H1 (cell line): ENCODE results near the gene WNT8B. TPM values are rescaled to one million over a fixed set of nuclear protein-coding genes. Genes with fewer than 3 reads are reported as not detected.
A peak's percentile ranks its signal among the peaks of the same experiment; 100 is the strongest.

Source experiments
- CTCF ChIA-PET: fragments of 300-600 bp; sonication (Branson Sonifier 250); formaldehyde crosslinking; loops from one replicate; lab custom pipeline; 2021; ENCODE audit not compliant: partially characterized antibody; lab: Charles Lee
- POLR2A ChIA-PET: fragments of 300-600 bp; sonication (Branson Sonifier 250); formaldehyde crosslinking; loops from one replicate; lab custom pipeline; 2021; ENCODE audit warnings: inconsistent platforms; ENCODE audit not compliant: partially characterized antibody; lab: Charles Lee
- DNase-seq, 2 experiments: peaks; one replicate each; pipeline versions ENCODE4 v3.0.0 to v3.0.0-alpha.2; 2010 to 2022; ENCODE audit warnings: low spot score in 2 of 2, low read depth in 1 of 2, mixed read lengths in 1 of 2
- FAIRE-seq: peaks from 2 replicates; lab custom pipeline; 2011; peaks lifted over from hg19 to GRCh38; lab: Jason Lieb, UNC
- H2AFZ ChIP-seq: 2 replicates; pipeline ENCODE4 v1.8.1; 2012; ENCODE audit warnings: low read length, inconsistent platforms
- H2AK5ac ChIP-seq: 2 replicates; pipeline ENCODE4 v1.6.1; 2013; ENCODE audit warnings: low read depth, low read length
- H2BK120ac ChIP-seq: replicated peaks from 2 replicates; pipeline ENCODE3; 2013; ENCODE audit warnings: low read depth, low read length, inconsistent platforms
- H2BK12ac ChIP-seq: 2 replicates; pipeline ENCODE4 v1.6.1; 2013; ENCODE audit warnings: low read depth, low read length
- H2BK15ac ChIP-seq: 2 replicates; pipeline ENCODE4 v1.6.1; 2013; ENCODE audit warnings: low read length
- H2BK20ac ChIP-seq: 2 replicates; pipeline ENCODE4 v1.6.1; 2013; ENCODE audit warnings: low read length
- H2BK5ac ChIP-seq: 2 replicates; pipeline ENCODE4 v1.6.1; 2013; ENCODE audit warnings: low read depth, low read length
- H3K14ac ChIP-seq: 2 replicates; pipeline ENCODE4 v1.6.1; 2013; ENCODE audit warnings: inconsistent platforms; ENCODE audit not compliant: insufficient read length
- H3K18ac ChIP-seq: 2 replicates; pipeline ENCODE4 v1.6.1; 2013; ENCODE audit warnings: low read length; ENCODE audit errors: extremely low read depth
- H3K23ac ChIP-seq: 2 replicates; pipeline ENCODE4 v1.6.1; 2013; ENCODE audit warnings: inconsistent platforms; ENCODE audit not compliant: insufficient read length
- H3K23me2 ChIP-seq: 2 replicates; pipeline ENCODE4 v1.6.1; 2013; ENCODE audit warnings: low read depth, low read length
- H3K27ac ChIP-seq: 2 replicates; pipeline ENCODE4 v1.6.1; 2011; ENCODE audit warnings: low read depth, low read length, inconsistent platforms
- H3K27me3 ChIP-seq, 4 experiments: replicated peaks in 1 of 4; 1 replicate in 1 of 4; 2 replicates in 3 of 4; pipeline versions ENCODE4 v1.6.1 to v1.8.1; 2011 to 2013; ENCODE audit warnings: low read length in 3 of 4, mild to moderate bottlenecking in 3 of 4, inconsistent platforms in 2 of 4, mixed read lengths in 2 of 4, moderate library complexity in 1 of 4; ENCODE audit not compliant: control insufficient read depth in 3 of 4, insufficient read depth in 3 of 4; ENCODE audit errors: extremely low read depth in 1 of 4
- H3K36me3 ChIP-seq, 4 experiments: 2 replicates each; pipeline versions ENCODE4 v1.6.1 to v1.8.1; 2011 to 2013; ENCODE audit warnings: mild to moderate bottlenecking in 4 of 4, low read length in 3 of 4, moderate library complexity in 2 of 4, control low read depth in 1 of 4, inconsistent platforms in 1 of 4; ENCODE audit not compliant: insufficient read depth in 4 of 4, control insufficient read depth in 2 of 4
- H3K4ac ChIP-seq: replicated peaks from 2 replicates; pipeline ENCODE3; 2013; ENCODE audit warnings: low read length, low read depth, mixed read lengths, inconsistent platforms; ENCODE audit not compliant: insufficient read length
- H3K4me1 ChIP-seq, 4 experiments: replicated peaks in 1 of 4; 1 replicate in 1 of 4; 2 replicates in 3 of 4; pipeline versions ENCODE4 v1.6.1 to v1.8.1; 2011 to 2013; ENCODE audit warnings: low read length in 3 of 4, inconsistent platforms in 2 of 4, mixed read lengths in 1 of 4; ENCODE audit not compliant: insufficient read depth in 4 of 4, control insufficient read depth in 3 of 4
- H3K4me2 ChIP-seq, 2 experiments: 2 replicates each; pipeline versions ENCODE4 v1.6.1 to v1.8.1; 2011 to 2013; ENCODE audit warnings: low read depth in 2 of 2, low read length in 2 of 2, control low read depth in 1 of 2, inconsistent platforms in 1 of 2, mild to moderate bottlenecking in 1 of 2; ENCODE audit not compliant: insufficient read depth in 1 of 2
- H3K4me3 ChIP-seq, 4 experiments: fragments of 200-600, 300-600 bp in 1 of 4; sonication (generic), shearing (Covaris generic), sonication (Bioruptor Twin) in 1 of 4; 2 replicates each; pipeline versions ENCODE4 v1.5.1 to v1.8.1; 2011 to 2016; ENCODE audit warnings: low read length in 4 of 4, low read depth in 3 of 4, control low read depth in 2 of 4, inconsistent platforms in 2 of 4, mild to moderate bottlenecking in 2 of 4, mixed read lengths in 1 of 4, moderate library complexity in 1 of 4; ENCODE audit not compliant: insufficient read depth in 2 of 4; ENCODE audit errors: extremely low read depth in 1 of 4
- H3K56ac ChIP-seq: replicated peaks from 2 replicates; pipeline ENCODE3; 2013; ENCODE audit warnings: low read depth, mild to moderate bottlenecking, mixed read lengths, low read length, inconsistent platforms; ENCODE audit not compliant: insufficient read length
- H3K79me1 ChIP-seq: 2 replicates; pipeline ENCODE4 v1.6.1; 2013; ENCODE audit warnings: low read depth, low read length, control low read depth
- H3K79me2 ChIP-seq, 2 experiments: 2 replicates each; pipeline versions ENCODE4 v1.6.1 to v1.8.1; 2012 to 2013; ENCODE audit warnings: low read length in 2 of 2, mild to moderate bottlenecking in 2 of 2, inconsistent platforms in 1 of 2; ENCODE audit not compliant: insufficient read depth in 2 of 2, control insufficient read depth in 1 of 2
- H3K9ac ChIP-seq, 4 experiments: replicated peaks in 1 of 4; 1 replicate in 1 of 4; 2 replicates in 3 of 4; pipeline versions ENCODE4 v1.6.1 to v1.8.1; 2011 to 2013; ENCODE audit warnings: low read depth in 3 of 4, low read length in 3 of 4, control low read depth in 2 of 4, mild to moderate bottlenecking in 2 of 4, moderate library complexity in 2 of 4, inconsistent platforms in 1 of 4; ENCODE audit errors: extremely low read depth in 1 of 4
- H3K9me3 ChIP-seq, 2 experiments: 2 replicates each; pipeline versions ENCODE4 v1.6.1 to v1.8.1; 2012 to 2013; ENCODE audit warnings: mild to moderate bottlenecking in 2 of 2, moderate library complexity in 2 of 2, control low read depth in 1 of 2, inconsistent platforms in 1 of 2, low read depth in 1 of 2, low read length in 1 of 2, mixed read lengths in 1 of 2; ENCODE audit not compliant: insufficient read depth in 2 of 2
- H4K20me1 ChIP-seq, 2 experiments: replicated peaks in 1 of 2; 2 replicates each; pipeline versions ENCODE3 to v1.8.1; 2011 to 2013; ENCODE audit warnings: inconsistent platforms in 2 of 2, low read length in 2 of 2, mild to moderate bottlenecking in 1 of 2; ENCODE audit not compliant: insufficient read depth in 2 of 2, control insufficient read depth in 1 of 2
- H4K5ac ChIP-seq: 2 replicates; pipeline ENCODE4 v1.6.1; 2013; ENCODE audit warnings: low read length, low read depth, mixed read lengths, inconsistent platforms; ENCODE audit not compliant: insufficient read length
- H4K8ac ChIP-seq: 2 replicates; pipeline ENCODE4 v1.8.0; 2013; ENCODE audit warnings: mild to moderate bottlenecking, moderate library complexity, low read length, inconsistent platforms; ENCODE audit not compliant: insufficient read depth; ENCODE audit errors: extremely low read depth
- H4K91ac ChIP-seq: replicated peaks from 2 replicates; pipeline ENCODE3; 2013; ENCODE audit warnings: low read length, mixed read lengths, inconsistent platforms; ENCODE audit not compliant: insufficient read length
- ATF3 ChIP-seq: IDR thresholded peaks from 2 replicates; pipeline ENCODE4 v1.6.1; 2011; ENCODE audit warnings: low read depth, mild to moderate bottlenecking, low read length; ENCODE audit not compliant: insufficient read depth
- BACH1 ChIP-seq: IDR thresholded peaks from 2 replicates; pipeline ENCODE4 v1.6.1; 2012; ENCODE audit warnings: low read length, improper control_type of control experiment
- HDAC2 ChIP-seq, 2 experiments: fragments of 300-600 bp in 1 of 2; sonication (generic) in 1 of 2; IDR thresholded peaks; 2 replicates each; pipeline ENCODE4 v1.6.1; 2011 to 2012; ENCODE audit warnings: low read depth in 2 of 2, low read length in 2 of 2, mild to moderate bottlenecking in 2 of 2, moderate library complexity in 2 of 2, borderline replicate concordance in 1 of 2, inconsistent platforms in 1 of 2
- POU5F1 ChIP-seq: IDR thresholded peaks from 2 replicates; pipeline ENCODE4 v1.6.1; 2011; ENCODE audit warnings: low read depth, mild to moderate bottlenecking, low read length, moderate library complexity
- SIRT6 ChIP-seq: IDR thresholded peaks from one replicate; pipeline ENCODE4 v1.7.1; 2012; ENCODE audit warnings: low read length, inconsistent platforms
- SP2 ChIP-seq: IDR thresholded peaks from 2 replicates; pipeline ENCODE4 v1.6.1; 2012; ENCODE audit warnings: mild to moderate bottlenecking, low read length, inconsistent platforms
- SRF ChIP-seq: IDR thresholded peaks from 2 replicates; pipeline ENCODE4 v1.6.1; 2011; ENCODE audit warnings: mild to moderate bottlenecking, low read depth, low read length, moderate library complexity
- WGBS, 2 experiments: shearing (Covaris generic) in 1 of 2; methylation state at CpG; one replicate each; pipeline versions ENCODE4 v1.1.6 to v1.1.7; 2013 to 2015; ENCODE audit warnings: low lambda C conversion rate in 2 of 2, mixed read lengths in 2 of 2, inconsistent platforms in 1 of 2, low coverage in 1 of 2, missing lambda C conversion rate in 1 of 2; ENCODE audit not compliant: insufficient replicate concordance in 2 of 2, insufficient coverage in 1 of 2, insufficient read length in 1 of 2; ENCODE audit errors: extremely low coverage in 1 of 2, missing lambda C conversion rate in 1 of 2; 5-methylcytosine and 5-hydroxymethylcytosine counted together
- long read RNA-seq, 2 experiments: library from RNA in 1 of 2; library from capped mRNA in 1 of 2; stranded (forward); transcript quantifications; one replicate each; pipeline ENCODE4 v2.0.0, GENCODE V29; 2021; ENCODE audit warnings: inconsistent platforms in 1 of 2
- polyA minus RNA-seq, 3 experiments: library from RNA; depleted of rRNA, polyadenylated mRNA; stranded (reverse); fragments of >200 nt; gene quantifications; 1 replicate in 2 of 3; 2 replicates in 1 of 3; pipeline ENCODE4 v1.2.3, GENCODE V29; 2011
- polyA plus RNA-seq, 7 experiments: library from polyadenylated mRNA; depleted of rRNA in 3 of 7; stranded (reverse) in 5 of 7; unstranded in 2 of 7; fragments of >200 nt in 5 of 7; fragments of 200-250 nt in 2 of 7; gene quantifications; 1 replicate in 5 of 7; 2 replicates in 1 of 7; 4 replicates in 1 of 7; pipeline versions ENCODE4 v1.2.1 to v1.2.3, GENCODE V29; 2011 to 2013; ENCODE audit warnings: missing spikeins in 2 of 7, mixed read lengths in 2 of 7
- total RNA-seq: library from RNA; stranded (reverse); fragmentation: NEBNext Ultra II Directional; extraction: Animal tissue kit (Norgen Biotek cat#: 25700); gene quantifications from 2 replicates; pipeline ENCODE4 v1.2.1, GENCODE V29; 2021

Gene WNT8B
- total RNA-seq: 0.34 and 0.67 TPM in 2 replicates
- 0.20 and 0.71 TPM in 2 replicates for polyA plus RNA-seq (2011; rRNA removed)
- 0.76 TPM for polyA plus RNA-seq (2011; cell fraction: cytosol; rRNA removed)
- polyA plus RNA-seq (2011; cell fraction: nucleus; rRNA removed): 1.3 TPM
- 0.34 to 0.44 TPM (median 0.39 TPM) in 4 replicates for polyA plus RNA-seq (2012, experiment 1 of 2)
- polyA plus RNA-seq (2012, experiment 2 of 2): 0.12 TPM
- 0.41 TPM for polyA plus RNA-seq (2013, experiment 1 of 2)
- 0.77 TPM for polyA plus RNA-seq (2013, experiment 2 of 2)
- polyA minus RNA-seq (2011; rRNA and poly(A)+ RNA removed): 0.34 and 1.2 TPM in 2 replicates
- polyA minus RNA-seq (2011; cell fraction: cytosol; rRNA and poly(A)+ RNA removed): 0.66 TPM
- 1.7 TPM for polyA minus RNA-seq (2011; cell fraction: nucleus; rRNA and poly(A)+ RNA removed)
- long read RNA-seq, experiment 1: 0 reads
- long read RNA-seq, experiment 2: 0 reads

DNA sequence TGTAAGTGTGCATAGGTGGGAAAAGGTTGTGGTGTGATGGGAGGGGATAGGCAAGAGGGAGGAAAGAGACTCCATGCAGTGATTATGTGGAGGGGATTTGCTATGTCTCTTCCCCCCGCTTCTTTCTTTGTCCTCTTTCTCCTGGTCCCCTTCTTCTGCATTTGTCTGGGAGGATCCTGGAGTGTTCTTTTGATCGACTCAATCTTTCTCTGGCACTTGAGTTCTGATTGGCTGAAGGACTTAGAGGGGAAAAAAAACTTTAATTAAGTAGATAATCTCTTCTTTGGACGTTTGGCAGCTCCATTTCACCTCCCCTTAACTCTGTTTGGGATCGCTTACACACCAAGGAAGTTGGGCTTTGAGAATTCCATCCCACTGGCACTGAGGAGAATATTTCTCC lies at the start of gene WNT8B:
TSS of gene WNT8B (plus strand) at position 301 of the 400 bp plus-strand sequence. CDS start 160 bp downstream, outside the sequence.
- Histone ChIP-seq H3K4ac (no peak within 1 kb of the TSS), H3K9me3 (no peaks in the 10 kb centered on the region), H3K14ac (no peak within 1 kb of the TSS), H3K36me3 (no peaks in the 10 kb centered on the region), H3K23me2 (no peaks in the 10 kb centered on the region; the same call in 1 of the 2 replicates), H3K9ac (no peak within 1 kb of the TSS), H4K91ac (no peak within 1 kb of the TSS), H2BK12ac (no peak within 1 kb of the TSS), H3K4me2 (no peak within 1 kb of the TSS), H4K20me1 (no peaks in the 10 kb centered on the region), H2BK5ac (no peak within 1 kb of the TSS), H2BK120ac (no peak within 1 kb of the TSS), H3K79me1 (no peaks in the 10 kb centered on the region), H3K27me3 (no peaks in the 10 kb centered on the region; a peak in 1 of 7 replicates), H2BK20ac (no peak within 1 kb of the TSS), H3K56ac (no peak within 1 kb of the TSS), H3K79me2 (no peaks in the 10 kb centered on the region), H4K5ac (no peak within 1 kb of the TSS), H2AK5ac (no peak within 1 kb of the TSS), H4K8ac (no peak within 1 kb of the TSS), H3K27ac (no peak within 1 kb of the TSS), H3K18ac (no peak within 1 kb of the TSS), H3K4me1 (0 out of 7 replicates have a peak, but pooled peaks cover 0 to 3% (median 0%) of the 10 kb centered on the region in 4 experiments), H2BK15ac (no peak within 1 kb of the TSS), H3K23ac (no peak within 1 kb of the TSS), H3K4me3 (no peak within 1 kb of the TSS), H2AFZ (0 out of 2 replicates have a peak within 1 kb of the TSS, but pooled peaks have one; percentile 29)
- POLR2A ChIA-PET: interaction anchor here (0.8 kb wide), 1 partner anchor 12 kb away, joined by 3 read pairs; no protein-coding TSS in a partner anchor
- TF ChIP-seq SP2 (no peak), SIRT6 (no peak), BACH1 (no peak), HDAC2 (IDR thresholded peaks at IDR 0.05; ENCODE audit: borderline replicate concordance in 1 of 2, low read depth in 2 of 2, low read length in 2 of 2) (no peak), ATF3 (no peak), SRF (no peak), POU5F1 (no peak)
- WGBS, 2 experiments: 64% methylated on average over 4 of the region's 4 CpGs; no CpG with 5 or more reads in 1 of the 2 experiments
- CTCF ChIA-PET: interaction anchor here (0.6 to 2.2 kb wide), 6 partner anchors 8 to 158 kb away, joined by 3 to 10 read pairs (median 6); partner anchors contain the start of gene SEC31B
- DNase-seq (no peak), FAIRE-seq (peak; percentile 32)
